Mesendoderm (in vitro differentiated cells): ENCODE results near the gene VPS39.

Experiments
- DNase-seq: peaks from one replicate; pipeline ENCODE4 v3.0.0; 2013
- H2AK5ac ChIP-seq: 2 replicates; pipeline ENCODE4 v1.6.1; 2013; ENCODE audit warnings: low read length, inconsistent platforms
- H2BK120ac ChIP-seq: 2 replicates; pipeline ENCODE4 v1.6.1; 2013; ENCODE audit warnings: low read depth, mild to moderate bottlenecking, low read length, moderate library complexity, mixed read lengths
- H2BK15ac ChIP-seq: replicated peaks from 2 replicates; pipeline ENCODE4 v1.6.1; 2013; ENCODE audit warnings: low read depth, mild to moderate bottlenecking, moderate library complexity
- H2BK5ac ChIP-seq: 2 replicates; pipeline ENCODE4 v1.6.1; 2013; ENCODE audit warnings: low read length, inconsistent platforms
- H3K18ac ChIP-seq: 2 replicates; pipeline ENCODE4 v1.6.1; 2013; ENCODE audit warnings: mild to moderate bottlenecking, low read length, mixed read lengths
- H3K23ac ChIP-seq: one replicate; pipeline ENCODE4 v1.6.1; 2013; ENCODE audit warnings: low read length
- H3K27ac ChIP-seq: 2 replicates; pipeline ENCODE4 v1.5.1; 2013; ENCODE audit warnings: low read depth, mild to moderate bottlenecking, inconsistent platforms, low read length, moderate library complexity
- H3K27me3 ChIP-seq: 2 replicates; pipeline ENCODE4 v1.6.1; 2013; ENCODE audit warnings: low read length, control low read depth, mild to moderate bottlenecking, inconsistent platforms; ENCODE audit not compliant: insufficient read depth, poor library complexity
- H3K36me3 ChIP-seq: 2 replicates; pipeline ENCODE4 v1.6.1; 2013; ENCODE audit warnings: low read length, inconsistent platforms; ENCODE audit not compliant: control insufficient read depth, insufficient read depth
- H3K4ac ChIP-seq: one replicate; pipeline ENCODE4 v1.6.1; 2013; ENCODE audit warnings: low read depth, mild to moderate bottlenecking, low read length, moderate library complexity
- H3K4me1 ChIP-seq: 2 replicates; pipeline ENCODE4 v1.6.1; 2013; ENCODE audit warnings: low read depth, low read length, inconsistent platforms; ENCODE audit not compliant: control insufficient read depth
- H3K4me2 ChIP-seq: 2 replicates; pipeline ENCODE4 v1.6.1; 2013; ENCODE audit warnings: low read length
- H3K4me3 ChIP-seq: 2 replicates; pipeline ENCODE4 v1.5.1; 2013; ENCODE audit warnings: mild to moderate bottlenecking, low read length
- H3K56ac ChIP-seq: one replicate; pipeline ENCODE4 v1.6.1; 2013; ENCODE audit warnings: low read length
- H3K79me1 ChIP-seq: 2 replicates; pipeline ENCODE4 v1.6.1; 2013; ENCODE audit warnings: low read length, inconsistent platforms
- H3K79me2 ChIP-seq: 2 replicates; pipeline ENCODE4 v1.6.1; 2013; ENCODE audit warnings: mild to moderate bottlenecking, low read length; ENCODE audit not compliant: control insufficient read depth, insufficient read depth
- H3K9ac ChIP-seq: 2 replicates; pipeline ENCODE4 v1.6.1; 2013; ENCODE audit warnings: low read length, inconsistent platforms
- H4K5ac ChIP-seq: one replicate; pipeline ENCODE4 v1.6.1; 2013; ENCODE audit warnings: low read length
- H4K8ac ChIP-seq: one replicate; pipeline ENCODE4 v1.6.1; 2013; ENCODE audit warnings: low read depth, mild to moderate bottlenecking, control low read depth, low read length, moderate library complexity
- WGBS: extraction: QIAGEN DNeasy Blood & Tissue Kit; methylation state at CpG from one replicate; pipeline ENCODE4 v1.1.7; 2013; ENCODE audit warnings: low lambda C conversion rate, missing lambda C conversion rate; ENCODE audit not compliant: insufficient coverage; ENCODE audit errors: extremely low coverage; 5-methylcytosine and 5-hydroxymethylcytosine counted together

Gene VPS39

DNA sequence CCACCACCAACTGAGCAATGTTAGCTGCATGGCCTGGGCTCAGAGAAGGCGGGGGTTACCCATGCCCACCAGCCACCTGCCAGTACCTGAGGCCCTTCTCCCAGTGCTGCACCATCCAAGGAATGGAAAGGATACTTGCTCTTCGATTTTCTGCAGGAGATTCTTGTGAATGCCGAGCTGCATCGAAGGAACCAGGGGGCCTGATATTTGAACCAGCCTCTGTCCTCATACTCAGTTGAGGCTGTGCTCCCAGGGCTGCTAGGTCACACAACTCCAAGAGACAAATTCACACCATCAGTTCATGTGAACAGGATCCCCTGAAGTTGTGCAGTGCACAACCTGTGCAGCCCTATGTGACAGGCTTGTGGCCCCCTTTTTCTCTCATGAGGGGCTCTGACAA lies 69.7 kb downstream of the VPS39 start:
- H2BK15ac ChIP-seq, result no peak overlapping the region
- H2BK5ac ChIP-seq, result no peak overlapping the region
- no peak for DNase-seq
- no peak overlapping the region for H3K4ac ChIP-seq
- no peak overlapping the region for H4K5ac ChIP-seq
- no peak overlapping the region for H4K8ac ChIP-seq
- H3K79me1 ChIP-seq, result no peaks in the 10 kb centered on the region
- H2AK5ac ChIP-seq, result no peak overlapping the region
- H3K23ac ChIP-seq, result no peak overlapping the region
- no peaks in the 10 kb centered on the region for H3K79me2 ChIP-seq
- H3K27ac ChIP-seq, result no peak overlapping the region
- H3K27me3 ChIP-seq, result no peaks in the 10 kb centered on the region
- no peak overlapping the region for H3K4me3 ChIP-seq
- no peaks in the 10 kb centered on the region for H3K36me3 ChIP-seq
- WGBS, result no CpG with 5 or more reads among the region's 4 CpGs
- H3K18ac ChIP-seq, result no peak overlapping the region
- H3K4me2 ChIP-seq, result no peak overlapping the region
- H3K4me1 ChIP-seq, result peaks cover 5% of the 10 kb centered on the region
- H3K56ac ChIP-seq, result no peak overlapping the region
- H2BK120ac ChIP-seq, result no peak overlapping the region
- H3K9ac ChIP-seq, result no peak overlapping the region

DNA sequence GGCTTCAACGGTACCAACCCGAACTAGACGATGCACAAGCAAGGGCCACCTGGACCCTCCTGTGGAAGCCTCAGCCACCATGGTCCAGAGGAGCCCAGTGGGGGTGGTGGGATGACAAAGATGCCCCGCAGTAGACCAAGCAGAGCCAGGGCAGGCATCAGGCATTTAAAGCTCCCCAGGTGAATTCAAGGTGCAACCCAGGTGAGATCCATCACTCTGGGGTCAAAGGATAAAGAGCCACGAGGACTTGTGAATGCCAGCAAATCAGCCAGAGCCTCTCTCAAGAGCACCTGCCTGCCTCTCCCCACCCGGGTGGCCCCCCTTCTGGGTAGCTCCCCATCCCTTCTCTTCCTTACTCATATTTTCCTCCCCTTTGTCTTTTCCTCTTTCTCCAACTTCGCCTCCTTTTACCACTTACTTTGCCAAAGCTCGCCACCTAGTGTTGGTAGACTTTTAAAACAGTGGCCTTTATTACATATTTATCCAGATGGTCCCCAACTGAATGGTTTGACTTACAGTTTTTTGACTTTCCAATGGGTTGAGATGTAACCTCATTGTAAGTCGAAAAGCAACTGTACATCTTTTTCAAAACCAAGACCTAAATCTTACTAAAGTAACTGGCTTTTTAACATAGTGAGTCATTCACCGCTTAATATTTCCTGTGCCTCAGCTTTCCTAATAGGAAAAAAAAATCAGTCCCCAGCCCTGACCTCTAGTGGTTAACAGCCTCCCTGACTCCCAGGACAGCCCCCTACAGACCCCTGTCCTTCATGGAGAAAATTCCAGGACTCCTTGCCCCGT lies 70.4 kb downstream of the VPS39 start:
- H3K56ac ChIP-seq, result no peak overlapping the region
- H2BK15ac ChIP-seq, result no peak overlapping the region
- H3K4me1 ChIP-seq, result peaks cover 5% of the 10 kb centered on the region
- DNase-seq, result peak; percentile 80
- no peak overlapping the region for H3K9ac ChIP-seq
- H3K79me2 ChIP-seq, result no peaks in the 10 kb centered on the region
- H2BK5ac ChIP-seq, result no peak overlapping the region
- H3K4me2 ChIP-seq, result no peak overlapping the region
- no CpG with 5 or more reads among the region's 11 CpGs for WGBS
- no peaks in the 10 kb centered on the region for H3K79me1 ChIP-seq
- no peak overlapping the region for H3K27ac ChIP-seq
- H4K8ac ChIP-seq, result no peak overlapping the region
- no peak overlapping the region for H4K5ac ChIP-seq
- H3K36me3 ChIP-seq, result no peaks in the 10 kb centered on the region
- H3K4me3 ChIP-seq, result no peak overlapping the region
- no peak overlapping the region for H2AK5ac ChIP-seq
- H3K23ac ChIP-seq, result no peak overlapping the region
- H3K27me3 ChIP-seq, result no peaks in the 10 kb centered on the region
- no peak overlapping the region for H2BK120ac ChIP-seq
- no peak overlapping the region for H3K4ac ChIP-seq
- H3K18ac ChIP-seq, result no peak overlapping the region

DNA sequence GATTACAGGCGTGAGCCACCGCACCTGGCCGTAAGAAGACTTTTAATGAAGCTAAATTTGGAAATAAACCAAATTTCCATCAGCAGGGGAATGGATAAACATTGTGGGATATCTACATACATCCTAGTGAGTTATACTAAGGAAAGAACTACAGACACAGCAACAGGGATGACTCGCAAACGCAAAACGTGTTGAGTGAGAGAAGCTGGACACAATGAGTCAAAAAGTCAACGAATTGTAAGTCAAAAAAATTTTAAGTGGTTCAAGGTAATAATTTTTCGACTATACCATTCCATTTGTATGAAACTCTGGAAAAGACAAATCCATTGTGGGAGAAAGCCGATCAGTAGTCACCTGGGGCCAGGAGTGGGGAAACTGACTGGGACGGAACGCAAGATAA lies 71.6 kb downstream of the VPS39 start:
- no peak overlapping the region for H2AK5ac ChIP-seq
- H3K4me3 ChIP-seq, result no peak overlapping the region
- WGBS, result no CpG with 5 or more reads among the region's 11 CpGs
- no peak overlapping the region for H2BK120ac ChIP-seq
- no peak overlapping the region for H3K27ac ChIP-seq
- no peaks in the 10 kb centered on the region for H3K27me3 ChIP-seq
- no peak overlapping the region for H3K4ac ChIP-seq
- peaks cover 5% of the 10 kb centered on the region for H3K4me1 ChIP-seq
- no peak overlapping the region for H3K9ac ChIP-seq
- no peak overlapping the region for H2BK5ac ChIP-seq
- no peaks in the 10 kb centered on the region for H3K79me2 ChIP-seq
- DNase-seq, result no peak
- H4K8ac ChIP-seq, result no peak overlapping the region
- H3K79me1 ChIP-seq, result no peaks in the 10 kb centered on the region
- H3K4me2 ChIP-seq, result no peak overlapping the region
- H2BK15ac ChIP-seq, result no peak overlapping the region
- H3K36me3 ChIP-seq, result no peaks in the 10 kb centered on the region
- H3K18ac ChIP-seq, result no peak overlapping the region
- no peak overlapping the region for H4K5ac ChIP-seq
- H3K23ac ChIP-seq, result no peak overlapping the region
- no peak overlapping the region for H3K56ac ChIP-seq

DNA sequence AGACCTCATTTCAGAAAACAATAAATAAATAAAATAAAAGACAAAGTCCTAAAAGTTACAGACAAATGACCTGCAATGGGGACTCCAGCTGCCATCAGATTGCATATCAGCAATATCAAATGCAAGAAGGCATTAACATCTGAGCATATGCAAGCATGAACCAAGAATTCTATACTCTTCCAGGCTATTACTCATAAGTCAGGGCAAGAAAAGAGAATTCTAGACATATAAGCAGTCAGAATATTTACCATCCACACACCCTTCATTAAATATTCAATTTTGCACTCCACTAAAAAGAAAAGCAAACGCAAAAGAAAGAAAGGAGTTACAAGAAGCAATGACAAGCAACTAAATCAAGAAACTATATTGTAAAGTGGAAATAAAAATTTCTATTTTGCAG lies 72.8 kb downstream of the VPS39 start:
- Histone ChIP-seq H3K4ac (no peak overlapping the region), H3K36me3 (no peaks in the 10 kb centered on the region), H2BK120ac (no peak overlapping the region), H3K23ac (no peak overlapping the region), H4K5ac (no peak overlapping the region), H3K9ac (no peak overlapping the region), H3K27me3 (no peaks in the 10 kb centered on the region), H4K8ac (no peak overlapping the region), H3K4me1 (peaks cover 3% of the 10 kb centered on the region), H3K79me1 (no peaks in the 10 kb centered on the region), H2BK15ac (no peak overlapping the region), H3K18ac (no peak overlapping the region), H3K79me2 (no peaks in the 10 kb centered on the region), H3K4me3 (no peak overlapping the region), H3K4me2 (no peak overlapping the region), H2AK5ac (no peak overlapping the region), H2BK5ac (no peak overlapping the region), H3K27ac (no peak overlapping the region), H3K56ac (no peak overlapping the region)
- DNase-seq, result no peak
- WGBS, result no CpG with 5 or more reads among the region's 1 CpG

DNA sequence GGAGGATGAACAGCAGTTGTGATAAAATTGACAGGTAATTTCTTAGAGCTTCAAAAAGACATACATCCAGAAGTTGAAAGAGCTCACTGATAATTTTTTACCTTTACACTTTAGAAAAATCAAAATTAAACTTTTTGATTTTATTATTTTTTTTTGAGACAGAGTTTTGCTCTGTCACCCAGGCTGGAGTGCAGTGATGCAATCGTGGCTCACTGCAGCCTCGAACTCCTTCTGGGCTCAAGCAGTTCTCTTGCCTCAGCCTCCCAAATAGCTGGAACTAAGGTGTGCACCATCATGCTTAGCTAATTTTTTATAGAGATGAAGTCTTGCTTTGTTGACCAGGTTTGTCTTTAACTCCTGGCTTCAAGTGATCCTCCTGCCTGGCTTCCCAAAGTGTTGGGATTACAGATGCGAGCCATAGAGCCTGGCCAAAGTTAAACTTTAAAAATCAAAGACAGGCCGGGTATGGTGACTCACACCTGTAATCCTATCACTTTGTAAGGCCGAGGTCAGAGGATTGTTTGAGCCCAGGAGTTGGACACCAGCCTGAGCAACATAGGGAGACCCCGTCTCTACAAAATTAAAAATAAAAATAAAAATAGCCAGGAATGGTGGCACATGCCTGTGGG lies 73.4 kb downstream of the VPS39 start:
- Histone ChIP-seq H3K27me3 (no peaks in the 10 kb centered on the region), H3K4me3 (no peak overlapping the region), H3K79me1 (no peaks in the 10 kb centered on the region), H3K23ac (no peak overlapping the region), H3K36me3 (no peaks in the 10 kb centered on the region), H3K18ac (no peak overlapping the region), H2BK15ac (no peak overlapping the region), H3K4me1 (no peaks in the 10 kb centered on the region), H4K8ac (no peak overlapping the region), H3K27ac (no peak overlapping the region), H2BK5ac (no peak overlapping the region), H3K4me2 (no peak overlapping the region), H2BK120ac (no peak overlapping the region), H3K9ac (no peak overlapping the region), H3K4ac (no peak overlapping the region), H2AK5ac (no peak overlapping the region), H3K56ac (no peak overlapping the region), H4K5ac (no peak overlapping the region), H3K79me2 (no peaks in the 10 kb centered on the region)
- no CpG with 5 or more reads among the region's 6 CpGs for WGBS
- DNase-seq, result no peak
